Measurements from ENCODE around the gene KRTAP10-8. TPM values are rescaled to one million over a fixed set of nuclear protein-coding genes. Genes with fewer than 3 reads are reported as not detected.

KRTAP10-8 gene
- total and polyA plus RNA-seq, 2 experiments from 2014 or later, result not detected

- TF ChIP-seq ZNF462 (CRISPR knock-in tag; IDR thresholded peaks at IDR 0.05), result no peak
- no peak for TF ChIP-seq CREB1 (CRISPR knock-in tag; IDR thresholded peaks at IDR 0.05; ENCODE audit: low read depth)
Measured at GRCh38 chr21:44574457-44575306, 37.2 kb upstream of the KRTAP10-8 start (continued).

- Histone ChIP-seq H2AFZ (no peak overlapping the region), H3K9me2 (ENCODE audit: insufficient read depth) (no peaks in the 10 kb centered on the region), H3K79me2 (replicated peaks; ENCODE audit: insufficient read depth) (no peaks in the 10 kb centered on the region), H3K4me2 (no peak overlapping the region), H3K27me3 (ENCODE audit: insufficient read depth) (no peaks in the 10 kb centered on the region), H4K20me1 (replicated peaks; ENCODE audit: insufficient read depth) (no peaks in the 10 kb centered on the region), H3K4me3 (no peak overlapping the region), H3K36me3 (ENCODE audit: insufficient read depth) (no peaks in the 10 kb centered on the region), H3F3A (replicated peaks; ENCODE audit: low read depth) (no peaks in the 10 kb centered on the region), H3K4me1 (ENCODE audit: insufficient read depth) (no peaks in the 10 kb centered on the region), H3K27ac (ENCODE audit: low read depth) (no peak overlapping the region)
- Mint-ChIP-seq H3K9me3 (peaks cover 41% of the 10 kb centered on the region), H3K27ac (no peak overlapping the region), H3K4me3 (no peak overlapping the region), H3K27me3 (ENCODE audit: insufficient read depth, low read depth, poor library complexity) (peaks cover 10% of the 10 kb centered on the region), H3K4me1 (peaks cover 7% of the 10 kb centered on the region), H3K36me3 (ENCODE audit: low read depth) (peaks cover 7% of the 10 kb centered on the region)
- ATAC-seq, result no peak
- DNase-seq (ENCODE audit: low spot score), result no peak
- TF ChIP-seq ZNF331 (CRISPR knock-in tag; IDR thresholded peaks at IDR 0.05; ENCODE audit: low read depth) (no peak), JUNB (IDR thresholded peaks at IDR 0.05; ENCODE audit: unreplicated experiment) (no peak), EZH2 (IDR thresholded peaks at IDR 0.05; ENCODE audit: low read depth, unreplicated experiment) (no peak), REST (IDR thresholded peaks at IDR 0.05; ENCODE audit: unreplicated experiment) (no peak)
Measured at GRCh38 chr21:44575307-44576024, 36.4 kb upstream of the KRTAP10-8 start.
